ENCODE results near the gene F7. TPM values are rescaled to one million over a fixed set of nuclear protein-coding genes. Genes with fewer than 3 reads are reported as not detected.

The F7 gene
- total RNA-seq, 1 donor from 2014 or later, result not detected

DNA sequence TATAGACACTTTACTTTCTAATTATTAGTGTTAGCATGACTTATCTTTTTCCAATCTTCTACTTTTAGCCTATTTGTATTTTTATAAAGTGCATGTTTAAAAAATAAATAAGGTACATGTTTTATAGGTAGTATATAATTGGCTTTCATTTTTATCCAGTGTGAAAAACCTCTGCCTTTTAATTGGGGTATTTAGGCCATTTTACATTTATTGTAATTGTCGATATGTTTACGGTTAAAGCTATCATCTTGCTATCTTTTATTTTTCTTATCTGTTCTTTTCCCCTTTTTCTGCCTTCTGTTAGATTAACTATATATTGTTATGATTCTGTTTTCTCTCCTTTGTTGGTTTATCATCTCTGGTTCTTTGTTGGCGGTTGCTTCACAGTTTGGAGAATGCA lies 62.0 kb downstream of the F7 start:
- Mint-ChIP-seq H3K4me1 (ENCODE audit: unreplicated experiment) (peaks cover 15% of the 10 kb centered on the region), H3K27me3 (ENCODE audit: unreplicated experiment) (no peaks in the 10 kb centered on the region), H3K27ac (ENCODE audit: unreplicated experiment) (no peak overlapping the region), H3K9me3 (ENCODE audit: unreplicated experiment) (peaks cover 8% of the 10 kb centered on the region), H3K36me3 (ENCODE audit: unreplicated experiment) (peaks cover 31% of the 10 kb centered on the region), H3K4me3 (ENCODE audit: unreplicated experiment) (no peak overlapping the region)
- TF ChIP-seq, protein P1, sequence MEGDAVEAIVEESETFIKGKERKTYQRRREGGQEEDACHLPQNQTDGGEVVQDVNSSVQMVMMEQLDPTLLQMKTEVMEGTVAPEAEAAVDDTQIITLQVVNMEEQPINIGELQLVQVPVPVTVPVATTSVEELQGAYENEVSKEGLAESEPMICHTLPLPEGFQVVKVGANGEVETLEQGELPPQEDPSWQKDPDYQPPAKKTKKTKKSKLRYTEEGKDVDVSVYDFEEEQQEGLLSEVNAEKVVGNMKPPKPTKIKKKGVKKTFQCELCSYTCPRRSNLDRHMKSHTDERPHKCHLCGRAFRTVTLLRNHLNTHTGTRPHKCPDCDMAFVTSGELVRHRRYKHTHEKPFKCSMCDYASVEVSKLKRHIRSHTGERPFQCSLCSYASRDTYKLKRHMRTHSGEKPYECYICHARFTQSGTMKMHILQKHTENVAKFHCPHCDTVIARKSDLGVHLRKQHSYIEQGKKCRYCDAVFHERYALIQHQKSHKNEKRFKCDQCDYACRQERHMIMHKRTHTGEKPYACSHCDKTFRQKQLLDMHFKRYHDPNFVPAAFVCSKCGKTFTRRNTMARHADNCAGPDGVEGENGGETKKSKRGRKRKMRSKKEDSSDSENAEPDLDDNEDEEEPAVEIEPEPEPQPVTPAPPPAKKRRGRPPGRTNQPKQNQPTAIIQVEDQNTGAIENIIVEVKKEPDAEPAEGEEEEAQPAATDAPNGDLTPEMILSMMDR (IDR thresholded peaks at IDR 0.05), result no peak
- DNase-seq (ENCODE audit: extremely low spot score, unreplicated experiment), result no peak

DNA sequence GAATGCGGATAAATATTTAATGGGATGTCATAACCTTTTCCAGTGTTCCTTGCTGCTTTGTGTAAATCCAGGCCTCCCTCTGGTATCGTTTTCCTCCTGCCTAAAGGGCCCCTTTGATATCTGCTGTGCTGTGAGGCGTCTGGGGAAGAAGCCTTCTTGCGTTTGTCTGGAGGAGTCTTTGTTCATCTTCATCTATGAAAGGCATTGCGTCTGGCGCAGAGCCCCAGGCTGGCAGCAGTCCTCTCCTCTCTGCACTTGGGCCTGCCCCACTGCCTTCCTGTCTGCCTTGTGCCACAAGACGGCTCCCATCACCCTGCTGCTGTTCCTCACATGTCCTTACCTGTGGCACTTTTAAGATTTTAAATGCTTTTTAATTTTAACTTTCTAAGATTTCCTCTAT lies 62.6 kb downstream of the F7 start:
- peaks cover 8% of the 10 kb centered on the region for H3K9me3 Mint-ChIP-seq (ENCODE audit: unreplicated experiment)
- peaks cover 35% of the 10 kb centered on the region for H3K36me3 Mint-ChIP-seq (ENCODE audit: unreplicated experiment)
- no peak overlapping the region for H3K4me3 Mint-ChIP-seq (ENCODE audit: unreplicated experiment)
- no peaks in the 10 kb centered on the region for H3K27me3 Mint-ChIP-seq (ENCODE audit: unreplicated experiment)
- no peak for DNase-seq (ENCODE audit: extremely low spot score, unreplicated experiment)
- TF ChIP-seq, protein P1 (IDR thresholded peaks at IDR 0.05), result no peak
- no peak overlapping the region for H3K27ac Mint-ChIP-seq (ENCODE audit: unreplicated experiment)
- peaks cover 15% of the 10 kb centered on the region for H3K4me1 Mint-ChIP-seq (ENCODE audit: unreplicated experiment)

DNA sequence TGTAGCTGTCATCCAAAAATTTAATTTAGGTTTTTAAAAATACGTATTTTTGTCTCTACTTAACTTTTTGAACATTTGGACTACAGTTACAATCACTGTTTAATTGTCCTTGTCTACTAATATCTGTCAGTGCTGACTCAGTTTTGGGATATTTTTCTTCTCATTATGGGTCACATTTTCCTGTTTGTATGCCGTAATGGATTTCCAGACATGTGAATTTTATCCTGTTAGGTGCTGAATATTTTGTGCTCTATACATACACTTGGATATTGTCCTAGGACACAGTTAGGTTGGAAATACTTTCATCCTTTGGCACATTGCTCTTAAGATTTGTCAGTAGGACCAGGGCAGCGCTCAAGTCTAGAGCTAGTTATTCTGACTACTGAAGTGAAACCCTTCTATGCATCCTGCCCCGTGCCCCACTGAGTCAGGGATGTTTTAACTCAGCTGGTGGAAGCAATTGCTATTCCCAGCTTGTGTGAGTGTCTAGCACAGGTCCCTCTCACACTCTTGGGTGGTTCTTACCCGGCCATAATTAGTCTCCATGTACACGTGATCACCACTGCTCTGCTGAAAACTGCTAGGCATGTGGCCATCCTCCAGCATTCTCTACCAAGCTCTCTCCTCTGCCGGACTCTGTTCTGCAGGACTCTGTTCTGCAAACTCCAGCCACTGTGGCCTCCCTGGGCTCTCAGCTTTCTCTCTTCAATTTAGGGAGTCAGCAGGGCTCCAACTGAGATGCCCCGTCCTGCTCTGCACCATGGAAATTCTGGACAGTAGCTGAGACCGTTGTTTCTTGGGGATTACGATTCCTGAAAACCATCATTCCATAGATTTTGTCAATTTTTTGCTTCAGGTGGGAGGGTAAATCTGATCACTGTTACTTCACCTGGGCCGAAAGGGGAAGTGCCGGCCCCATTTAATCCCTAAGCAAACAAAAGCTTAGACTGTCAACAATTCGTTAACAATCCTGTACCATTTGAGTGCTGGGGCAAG lies 64.0 kb downstream of the F7 start:
- Mint-ChIP-seq H3K4me1 (ENCODE audit: unreplicated experiment) (peaks cover 15% of the 10 kb centered on the region), H3K9me3 (ENCODE audit: unreplicated experiment) (peaks cover 8% of the 10 kb centered on the region), H3K4me3 (ENCODE audit: unreplicated experiment) (no peak overlapping the region), H3K36me3 (ENCODE audit: unreplicated experiment) (peaks cover 39% of the 10 kb centered on the region), H3K27ac (ENCODE audit: unreplicated experiment) (no peak overlapping the region), H3K27me3 (ENCODE audit: unreplicated experiment) (no peaks in the 10 kb centered on the region)
- no peak for DNase-seq (ENCODE audit: extremely low spot score, unreplicated experiment)
- TF ChIP-seq, protein P1 (IDR thresholded peaks at IDR 0.05), result no peak

Other genes with a start within 250 kb of the F7 start
- gene MCF2L, start 136.6 kb upstream of the F7 start, total RNA-seq, result 4.3 and 5.6 TPM in 2 replicates
- gene F10, start 17.0 kb downstream of the F7 start, total RNA-seq, result 1.8 and 2.0 TPM in 2 replicates
- gene PROZ, start 52.9 kb downstream of the F7 start, total RNA-seq, result not detected in 2 replicates
- 47.9 and 48.1 TPM in 2 replicates for gene PCID2, start 102.9 kb downstream of the F7 start, total RNA-seq
- gene CUL4A, start 103.8 kb downstream of the F7 start, total RNA-seq, result 76.7 and 77.3 TPM in 2 replicates
- 413 and 449 TPM in 2 replicates for gene LAMP1, start 191.4 kb downstream of the F7 start, total RNA-seq

Data from osteocyte (in vitro differentiated cells).